GM19240 (cell line): ENCODE measurements around the gene KAT6B.

Source experiments
- DNase-seq: peaks from one replicate; pipeline ENCODE4 v3.0.0; 2011; ENCODE audit warnings: low spot score; ENCODE audit not compliant: insufficient read length

Gene KAT6B

GRCh38 chr10:75010373-75010772 lies 184.0 kb downstream of the KAT6B start:
- DNase-seq, result no peak

GRCh38 chr10:75011221-75011620 lies 184.8 kb downstream of the KAT6B start:
- no peak for DNase-seq

GRCh38 chr10:75012471-75012870 lies 186.1 kb downstream of the KAT6B start:
- DNase-seq, result no peak

GRCh38 chr10:75013007-75013406 lies 186.6 kb downstream of the KAT6B start:
- DNase-seq, result no peak

- no peak for DNase-seq
These were observed 187.1 kb downstream of the KAT6B start for GRCh38 chr10:75013522-75013921.

DNA sequence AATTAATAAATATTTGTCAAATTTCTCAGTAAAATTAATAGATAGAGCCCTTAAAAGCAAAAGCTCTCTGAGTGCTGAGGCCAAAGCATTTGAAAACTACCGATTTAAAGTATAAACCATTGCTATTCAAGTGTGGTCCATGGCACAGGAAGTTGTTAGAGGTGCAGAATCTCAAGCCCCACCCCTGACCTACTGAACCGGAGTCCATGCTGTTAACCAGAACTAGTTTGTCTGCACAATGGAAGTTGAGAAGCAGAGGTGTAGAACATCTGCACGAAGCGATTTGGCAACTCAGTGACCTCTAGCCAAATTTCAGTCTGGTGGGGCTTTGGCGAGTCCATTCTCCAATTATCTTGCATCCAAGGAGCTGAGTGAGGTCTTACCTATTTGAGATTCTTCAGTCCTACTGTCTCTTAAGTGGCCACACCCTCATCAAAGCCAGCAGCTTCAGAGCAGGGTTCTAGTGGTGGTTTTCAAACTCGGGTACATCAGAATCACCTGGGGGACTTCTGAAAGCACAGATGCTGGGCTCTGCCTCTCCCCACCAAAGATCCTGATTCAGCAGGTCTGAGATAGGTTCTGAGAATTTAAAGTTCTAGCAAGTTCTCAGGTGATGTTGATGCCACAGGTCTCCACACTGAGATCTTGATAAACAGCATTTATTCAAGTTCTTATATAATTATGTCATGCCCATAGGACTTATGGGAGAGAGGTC lies 188.3 kb downstream of the KAT6B start:
- no peak for DNase-seq

DNA sequence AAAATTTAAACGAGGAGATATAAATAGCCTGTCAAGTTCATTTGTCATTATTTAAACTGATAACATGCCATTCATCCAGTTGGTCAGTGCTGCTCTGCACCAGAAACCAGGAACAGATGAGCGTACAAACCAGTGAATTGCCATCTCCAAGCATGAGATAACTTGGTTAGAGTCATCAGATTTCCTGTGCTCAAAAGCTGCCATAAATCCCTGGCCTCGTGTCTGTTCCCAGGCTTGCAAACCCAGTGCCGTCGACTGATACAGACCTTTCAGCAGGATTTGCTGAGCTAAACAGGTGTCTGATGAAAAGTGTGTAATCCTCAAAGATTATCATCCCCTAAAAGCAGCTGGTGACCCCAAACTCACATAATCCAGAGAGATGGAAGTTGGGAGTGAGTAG lies 189.0 kb downstream of the KAT6B start:
- no peak for DNase-seq

DNA sequence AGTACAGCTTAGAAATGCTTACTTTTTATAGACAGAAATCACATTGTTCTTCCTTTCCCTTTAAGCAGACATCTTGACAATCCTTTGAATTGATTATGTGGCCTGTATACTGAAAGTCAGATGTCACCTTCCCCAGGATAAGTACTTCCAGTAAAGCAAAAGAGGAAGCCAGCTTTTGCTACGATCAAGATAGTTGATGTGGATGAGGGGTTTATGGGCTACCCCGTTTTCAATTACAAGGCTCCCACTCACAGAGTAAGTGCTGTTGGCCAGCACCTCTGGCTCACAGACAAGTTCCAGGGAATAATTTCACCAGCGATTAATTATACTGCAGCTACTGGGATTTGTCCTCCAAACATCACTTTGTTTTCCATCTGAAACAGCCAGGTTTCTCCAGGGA lies 189.9 kb downstream of the KAT6B start:
- no peak for DNase-seq

DNA sequence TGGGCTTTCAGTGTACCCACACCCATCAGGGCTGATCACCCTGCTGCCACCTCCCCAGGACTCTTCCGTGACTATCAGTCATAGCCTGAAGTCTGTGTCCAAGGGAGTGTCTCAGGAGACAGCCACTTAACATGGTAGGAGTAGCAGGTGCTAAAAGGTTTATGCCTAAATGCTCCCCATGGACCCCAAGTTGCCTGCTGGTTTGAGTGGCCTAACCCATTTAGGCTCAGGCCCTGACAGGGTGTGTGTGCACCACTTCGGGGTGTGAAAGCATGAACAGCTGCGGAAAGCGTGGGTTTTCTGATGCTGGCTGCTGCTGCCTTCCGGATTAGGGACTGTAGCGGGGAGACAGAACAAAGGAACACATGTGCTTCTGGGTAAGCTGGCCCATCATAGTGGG lies 191.9 kb downstream of the KAT6B start:
- no peak for DNase-seq

GRCh38 chr10:75018686-75019307 lies 192.4 kb downstream of the KAT6B start:
- DNase-seq, result no peak

DNA sequence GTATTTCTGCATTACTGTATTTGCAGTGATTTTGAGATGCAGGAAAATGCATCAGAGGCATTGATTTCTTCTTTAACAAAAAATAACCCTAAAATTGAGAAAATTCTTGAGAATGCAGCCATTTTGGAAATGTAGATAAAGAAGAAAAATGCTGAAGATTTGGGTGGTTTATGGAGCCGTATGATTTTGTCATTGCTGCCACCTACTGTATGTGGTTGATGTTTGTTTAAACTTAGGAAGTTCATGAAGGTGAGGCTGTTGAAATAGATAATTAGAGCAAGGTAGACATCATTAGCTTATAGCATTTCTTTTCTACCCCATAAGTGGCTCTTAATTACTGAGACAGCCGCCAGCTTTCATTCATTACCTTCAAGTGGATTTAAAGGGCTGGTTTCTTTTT lies 193.0 kb downstream of the KAT6B start:
- DNase-seq, result no peak

GRCh38 chr10:75020168-75020567 lies 193.8 kb downstream of the KAT6B start:
- DNase-seq, result no peak

DNA sequence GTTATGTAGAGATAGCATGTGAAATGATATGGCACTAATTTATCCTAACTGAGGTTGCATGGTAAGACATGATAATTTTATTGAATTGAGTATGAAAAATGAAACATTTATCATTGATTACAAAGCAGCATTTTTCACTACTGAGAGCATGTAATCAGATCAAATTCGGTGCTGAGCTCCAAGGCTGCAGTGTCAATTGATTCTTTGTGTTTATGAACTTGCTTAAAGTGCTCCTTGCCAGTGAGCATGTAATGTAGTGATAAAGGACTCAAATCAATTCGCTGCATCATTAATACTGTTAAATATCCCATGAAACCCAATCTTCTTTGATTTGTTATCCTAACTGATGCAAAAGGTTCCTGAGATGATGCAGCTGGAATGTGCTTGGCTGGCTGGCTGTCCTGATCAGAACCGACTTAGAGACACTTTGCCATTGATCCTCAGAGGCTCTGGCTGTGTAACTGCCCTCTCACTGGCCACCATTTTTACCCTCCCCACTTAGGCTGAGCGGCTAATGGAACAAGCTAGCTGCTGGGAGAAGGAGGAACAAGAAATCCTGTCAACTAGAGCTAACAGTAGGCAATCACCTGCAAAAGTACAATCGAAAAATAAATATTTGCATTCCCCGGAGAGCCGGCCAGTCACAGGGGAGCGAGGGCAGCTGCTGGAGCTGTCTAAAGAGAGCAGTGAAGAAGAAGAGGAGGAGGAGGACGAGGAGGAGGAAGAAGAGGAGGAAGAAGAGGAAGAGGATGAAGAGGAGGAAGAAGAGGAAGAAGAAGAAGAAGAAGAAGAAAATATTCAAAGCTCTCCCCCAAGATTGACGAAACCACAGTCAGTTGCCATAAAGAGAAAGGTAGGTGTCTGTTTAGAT lies 195.2 kb downstream of the KAT6B start:
- DNase-seq, result no peak

DNA sequence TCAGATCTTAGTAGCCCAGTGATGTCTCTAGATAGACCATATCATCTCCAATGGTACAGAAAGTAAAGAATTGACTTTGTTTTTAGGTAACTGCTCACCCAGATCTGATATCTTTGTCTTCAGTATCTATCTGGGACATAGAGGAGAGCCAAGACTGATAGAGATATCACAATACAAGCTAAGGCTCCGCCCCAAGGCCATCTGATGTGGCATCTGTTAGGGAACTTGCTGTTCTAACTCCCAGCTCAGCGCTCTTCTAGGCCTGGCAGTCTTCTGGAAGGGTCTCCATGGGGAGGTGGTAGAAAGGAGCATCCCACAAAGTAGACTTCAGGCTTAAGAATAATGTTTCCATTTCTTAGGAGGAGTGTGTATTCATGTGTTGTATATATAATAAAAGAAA lies 196.7 kb downstream of the KAT6B start:
- DNase-seq, result no peak

GRCh38 chr10:75024971-75025523 lies 198.6 kb downstream of the KAT6B start:
- no peak for DNase-seq

DNA sequence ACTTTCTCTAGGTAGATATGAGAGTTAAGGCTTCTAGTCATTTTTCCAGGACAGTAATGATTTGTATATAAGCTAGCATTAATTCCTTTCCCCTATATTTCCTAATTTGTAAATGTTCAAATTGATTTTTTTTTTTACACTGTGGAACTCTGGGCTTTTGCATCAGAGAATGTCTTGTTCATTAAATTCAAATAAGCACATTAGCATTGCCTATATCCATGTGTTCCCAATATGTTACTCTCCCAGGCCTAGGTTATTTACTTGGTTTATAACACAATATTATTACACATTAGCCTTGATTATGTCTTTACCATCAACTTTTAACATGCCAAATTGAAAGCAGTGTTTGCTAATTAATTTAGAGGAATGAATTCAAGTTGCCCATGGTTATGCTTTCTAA lies 201.6 kb downstream of the KAT6B start:
- no peak for DNase-seq

- DNase-seq, result no peak
These were observed 202.3 kb downstream of the KAT6B start for GRCh38 chr10:75028748-75029147.

DNA sequence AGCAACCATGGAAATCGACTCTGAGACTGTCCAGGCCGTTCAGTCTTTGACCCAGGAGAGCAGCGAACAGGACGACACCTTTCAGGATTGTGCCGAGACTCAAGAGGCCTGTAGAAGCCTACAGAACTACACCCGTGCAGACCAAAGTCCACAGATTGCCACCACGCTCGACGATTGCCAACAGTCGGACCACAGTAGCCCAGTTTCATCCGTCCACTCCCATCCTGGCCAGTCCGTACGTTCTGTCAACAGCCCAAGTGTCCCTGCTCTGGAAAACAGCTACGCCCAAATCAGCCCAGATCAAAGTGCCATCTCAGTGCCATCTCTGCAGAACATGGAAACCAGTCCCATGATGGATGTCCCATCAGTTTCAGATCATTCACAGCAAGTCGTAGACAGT lies 203.0 kb downstream of the KAT6B start:
- no peak for DNase-seq

GRCh38 chr10:75029857-75030256 lies 203.5 kb downstream of the KAT6B start:
- no peak for DNase-seq

GRCh38 chr10:75030371-75030770 lies 204.0 kb downstream of the KAT6B start:
- DNase-seq, result no peak

DNA sequence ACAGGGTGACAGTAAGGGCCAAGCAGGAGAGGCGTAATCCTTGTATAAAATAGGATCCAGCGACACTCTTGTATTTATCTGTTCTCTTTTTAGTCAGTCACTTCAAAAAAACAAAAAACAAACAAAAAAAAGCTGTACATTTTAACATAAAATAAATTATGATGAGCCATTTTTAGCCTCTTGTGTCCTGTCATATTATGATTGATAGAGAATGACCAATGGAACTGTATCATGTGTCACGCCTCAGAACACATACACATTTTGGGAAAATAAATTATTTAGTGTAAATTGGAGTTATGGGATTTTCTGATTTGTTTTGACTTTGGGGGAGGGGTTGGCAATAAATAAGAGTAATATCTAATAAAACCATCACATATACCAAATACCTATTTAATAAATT lies 205.7 kb downstream of the KAT6B start:
- no peak for DNase-seq

- DNase-seq, result no peak
These were observed 206.4 kb downstream of the KAT6B start for GRCh38 chr10:75032813-75033212.
